NB4 (cell line): ENCODE measurements around the gene ACTN1.
"Not testable (repeated sequence)": the region's sequence is repeated elsewhere in the genome, so short reads cannot be mapped to it uniquely, and the experiment has no call there.

Experiments
- DNase-seq: peaks from one replicate; pipeline ENCODE4 v3.0.0; 2010; ENCODE audit warnings: low read depth
- H3K4me3 ChIP-seq: one replicate; pipeline ENCODE4 v1.5.1; 2011; ENCODE audit warnings: mild to moderate bottlenecking, low read depth, low read length, moderate library complexity
- CTCF ChIP-seq: IDR thresholded peaks from one replicate; pipeline ENCODE4 v1.5.1; 2012; ENCODE audit warnings: low read depth, low read length
- MYC ChIP-seq: IDR thresholded peaks from 2 replicates; pipeline ENCODE4 v1.6.1; 2011; ENCODE audit warnings: low read depth, low read length
- POLR2A ChIP-seq: IDR thresholded peaks from 2 replicates; pipeline ENCODE4 v1.6.1; 2011; ENCODE audit warnings: mild to moderate bottlenecking; ENCODE audit not compliant: insufficient read length; ENCODE audit errors: extremely low read depth
- TF ChIP-seq, protein P1 (sequence below): IDR thresholded peaks from 2 replicates; pipeline ENCODE4 v1.6.1; 2011; ENCODE audit warnings: low read depth, low read length

ACTN1 gene

GRCh38 chr14:68856572-68856971, 122.5 kb downstream of the ACTN1 start:
- no peak for DNase-seq
- TF ChIP-seq, protein P1, sequence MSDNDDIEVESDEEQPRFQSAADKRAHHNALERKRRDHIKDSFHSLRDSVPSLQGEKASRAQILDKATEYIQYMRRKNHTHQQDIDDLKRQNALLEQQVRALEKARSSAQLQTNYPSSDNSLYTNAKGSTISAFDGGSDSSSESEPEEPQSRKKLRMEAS, result no peak
- TF ChIP-seq CTCF, result no peak
- TF ChIP-seq POLR2A, result no peak
- no peak for TF ChIP-seq MYC
- no peak overlapping the region for H3K4me3 ChIP-seq

- no peak for DNase-seq
- TF ChIP-seq, protein P1, result no peak
- TF ChIP-seq MYC (no peak), POLR2A (no peak), CTCF (no peak)
- H3K4me3 ChIP-seq, result no peak overlapping the region
Observed at GRCh38 chr14:68854421-68854820, 124.7 kb downstream of the ACTN1 start.

- no peak overlapping the region for H3K4me3 ChIP-seq
- TF ChIP-seq, protein P1, result no peak
- TF ChIP-seq CTCF (no peak), MYC (no peak), POLR2A (no peak)
- no peak for DNase-seq
Observed at GRCh38 chr14:68853749-68854148, 125.4 kb downstream of the ACTN1 start.

DNA sequence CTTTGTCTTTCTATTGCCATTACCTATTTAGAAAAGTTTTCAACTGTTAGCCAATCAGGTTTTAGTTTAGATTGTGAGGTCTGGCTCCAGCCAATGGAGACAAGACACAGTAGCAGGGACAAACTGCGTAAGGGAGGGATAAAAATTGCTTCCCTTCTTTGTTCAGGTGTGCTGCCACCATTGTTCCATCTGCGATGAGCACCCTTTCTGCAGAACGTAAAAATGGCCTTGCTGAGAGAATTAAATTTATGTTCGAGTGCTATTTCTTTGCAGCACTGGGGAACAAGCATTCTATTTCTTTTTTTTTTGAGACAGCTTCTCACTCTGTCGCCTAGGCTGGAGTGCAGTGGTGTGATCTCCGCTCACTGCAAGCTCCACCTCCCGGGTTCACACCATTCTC, 126.6 kb downstream of the ACTN1 start:
- DNase-seq, H3K4me3 ChIP-seq: not testable (repeated sequence)

DNA sequence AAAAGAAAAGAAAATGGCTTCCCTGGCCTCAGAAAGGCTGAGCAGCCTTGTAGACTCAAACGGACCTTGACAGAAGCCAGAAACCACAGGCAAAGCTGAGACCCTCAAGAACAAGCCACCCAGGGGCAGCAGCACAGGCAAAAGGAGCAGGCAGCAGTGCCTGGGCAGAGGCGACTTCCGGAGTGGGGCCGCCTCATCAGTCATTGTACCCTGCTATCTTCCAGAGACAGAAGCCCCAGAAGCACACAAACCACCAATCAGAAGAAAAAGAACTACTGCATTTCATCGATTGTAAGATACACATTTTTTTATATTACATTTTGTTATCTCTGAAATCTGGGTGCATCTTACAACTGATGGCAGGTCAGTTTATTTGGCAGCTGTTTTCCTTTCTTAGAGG, 128.0 kb downstream of the ACTN1 start:
- no peak overlapping the region for H3K4me3 ChIP-seq
- DNase-seq, result no peak
- TF ChIP-seq MYC (no peak), CTCF (no peak)

DNA sequence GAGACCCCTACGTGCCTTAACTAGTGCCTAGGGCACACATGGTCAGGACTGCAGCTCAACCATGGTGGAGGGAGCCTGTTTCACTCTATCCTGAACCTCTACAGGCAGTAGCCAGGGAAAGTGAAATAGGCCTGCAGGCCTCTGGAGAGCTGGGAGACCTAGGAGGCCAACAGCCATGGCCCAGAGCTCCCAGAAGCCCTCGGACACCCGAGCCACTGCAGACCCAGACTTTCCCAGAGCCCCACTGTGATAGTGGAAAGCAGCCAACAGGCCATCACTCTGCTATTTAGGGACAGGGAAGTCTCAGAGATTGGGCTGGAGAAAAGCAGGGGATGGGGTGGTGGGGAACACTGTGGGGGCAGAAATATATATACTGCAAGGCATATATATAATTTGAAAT, 129.7 kb downstream of the ACTN1 start:
- TF ChIP-seq, protein P1, result no peak
- TF ChIP-seq CTCF (no peak), MYC (no peak), POLR2A (no peak)
- no peak overlapping the region for H3K4me3 ChIP-seq
- no peak for DNase-seq

- H3K4me3 ChIP-seq, result no peak overlapping the region
- no peak for DNase-seq
- TF ChIP-seq CTCF (no peak), MYC (no peak), POLR2A (no peak)
- TF ChIP-seq, protein P1, result no peak
Observed at GRCh38 chr14:68848253-68848652, 130.8 kb downstream of the ACTN1 start.

DNA sequence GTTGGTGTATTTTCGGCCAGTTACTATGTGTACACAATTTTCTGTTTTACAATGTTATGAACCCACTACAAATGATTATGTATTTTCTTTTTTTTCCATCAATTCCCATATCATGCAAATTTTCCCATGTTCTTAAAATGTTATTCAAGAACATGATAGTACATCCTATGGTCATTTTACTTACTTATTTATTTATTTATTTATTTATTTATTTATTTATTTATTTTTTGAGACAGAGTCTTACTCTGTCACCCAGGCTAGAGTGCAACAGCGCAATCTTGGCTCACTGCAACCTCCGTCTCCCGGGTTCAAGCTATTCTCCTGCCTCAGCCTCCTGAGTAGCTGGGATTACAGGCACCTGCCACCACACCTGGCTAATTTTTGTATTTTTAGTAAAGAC, 131.5 kb downstream of the ACTN1 start:
- not testable (repeated sequence) for DNase-seq, H3K4me3 ChIP-seq
